Mesothelial cell of epicardium (in vitro differentiated cells): ENCODE results near the gene SERTM1. TPM values are rescaled to one million over a fixed set of nuclear protein-coding genes. Genes with fewer than 3 reads are reported as not detected.

Source experiments
- DNase-seq, 2 experiments: peaks; one replicate each; pipeline ENCODE4 v3.0.0; 2021; ENCODE audit warnings: low spot score in 2 of 2; ENCODE audit not compliant: unreplicated experiment in 2 of 2
- H3K27ac Mint-ChIP-seq: 2 replicates; pipeline ENCODE4 v1.8.0; 2021; ENCODE audit warnings: mixed read lengths
- H3K27me3 Mint-ChIP-seq: 2 replicates; pipeline ENCODE4 v1.8.0; 2021; ENCODE audit warnings: low read depth, mixed read lengths
- H3K36me3 Mint-ChIP-seq: 2 replicates; pipeline ENCODE4 v1.8.0; 2021; ENCODE audit warnings: mixed read lengths
- H3K4me1 Mint-ChIP-seq: 2 replicates; pipeline ENCODE4 v1.8.0; 2021; ENCODE audit warnings: mixed read lengths
- H3K4me3 Mint-ChIP-seq: 2 replicates; pipeline ENCODE4 v1.8.0; 2021; ENCODE audit warnings: mild to moderate bottlenecking, moderate library complexity, mixed read lengths
- H3K9me3 Mint-ChIP-seq: 2 replicates; pipeline ENCODE4 v1.8.0; 2021; ENCODE audit warnings: mixed read lengths
- total RNA-seq: library from RNA; stranded (reverse); gene quantifications from 3 replicates; pipeline ENCODE4 v1.2.1, GENCODE V29; 2021
- TF ChIP-seq, protein P1 (sequence below): fragments of 200-600 bp; sonication (generic); IDR thresholded peaks from one replicate; pipeline ENCODE4 v1.5.0; 2021; ENCODE audit warnings: antibody characterized with exemption; ENCODE audit not compliant: unreplicated experiment

SERTM1 gene
- total RNA-seq, 1 donor from 2014 or later: 2.6 TPM

DNA sequence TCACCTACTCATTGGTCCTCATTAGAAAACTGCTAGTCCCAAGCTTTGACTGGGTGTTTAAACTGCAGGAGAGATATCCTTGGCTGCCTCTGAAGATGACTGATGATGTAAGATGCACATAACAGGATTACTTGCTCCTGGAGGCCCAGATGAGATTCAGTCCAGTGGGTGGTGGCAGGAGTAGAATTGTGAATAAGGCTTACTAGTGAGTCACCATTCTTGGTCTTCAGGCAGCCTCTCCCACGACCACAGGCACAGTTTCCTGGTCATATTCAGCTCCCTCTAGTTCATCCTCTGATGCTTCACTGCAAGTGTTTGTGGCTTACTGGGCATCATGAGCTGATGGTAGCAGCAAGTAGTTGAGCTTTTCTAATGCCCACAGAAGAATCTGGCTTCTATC lies 12.1 kb downstream of the SERTM1 start:
- no peaks in the 10 kb centered on the region for H3K36me3 Mint-ChIP-seq
- TF ChIP-seq, protein P1, sequence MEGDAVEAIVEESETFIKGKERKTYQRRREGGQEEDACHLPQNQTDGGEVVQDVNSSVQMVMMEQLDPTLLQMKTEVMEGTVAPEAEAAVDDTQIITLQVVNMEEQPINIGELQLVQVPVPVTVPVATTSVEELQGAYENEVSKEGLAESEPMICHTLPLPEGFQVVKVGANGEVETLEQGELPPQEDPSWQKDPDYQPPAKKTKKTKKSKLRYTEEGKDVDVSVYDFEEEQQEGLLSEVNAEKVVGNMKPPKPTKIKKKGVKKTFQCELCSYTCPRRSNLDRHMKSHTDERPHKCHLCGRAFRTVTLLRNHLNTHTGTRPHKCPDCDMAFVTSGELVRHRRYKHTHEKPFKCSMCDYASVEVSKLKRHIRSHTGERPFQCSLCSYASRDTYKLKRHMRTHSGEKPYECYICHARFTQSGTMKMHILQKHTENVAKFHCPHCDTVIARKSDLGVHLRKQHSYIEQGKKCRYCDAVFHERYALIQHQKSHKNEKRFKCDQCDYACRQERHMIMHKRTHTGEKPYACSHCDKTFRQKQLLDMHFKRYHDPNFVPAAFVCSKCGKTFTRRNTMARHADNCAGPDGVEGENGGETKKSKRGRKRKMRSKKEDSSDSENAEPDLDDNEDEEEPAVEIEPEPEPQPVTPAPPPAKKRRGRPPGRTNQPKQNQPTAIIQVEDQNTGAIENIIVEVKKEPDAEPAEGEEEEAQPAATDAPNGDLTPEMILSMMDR: no peak
- H3K27ac Mint-ChIP-seq: no peak overlapping the region
- H3K9me3 Mint-ChIP-seq: peaks cover 4% of the 10 kb centered on the region
- no peak for DNase-seq
- peaks cover 5% of the 10 kb centered on the region for H3K27me3 Mint-ChIP-seq
- peaks cover 21% of the 10 kb centered on the region for H3K4me1 Mint-ChIP-seq
- H3K4me3 Mint-ChIP-seq: no peak overlapping the region

GRCh38 chr13:36696410-36697010 lies 22.7 kb downstream of the SERTM1 start:
- TF ChIP-seq, protein P1: no peak
- H3K4me1 Mint-ChIP-seq: peaks cover 46% of the 10 kb centered on the region
- no peaks in the 10 kb centered on the region for H3K9me3 Mint-ChIP-seq
- peak overlapping the region; percentile 13 for H3K4me3 Mint-ChIP-seq
- DNase-seq: no peak
- H3K36me3 Mint-ChIP-seq: no peaks in the 10 kb centered on the region
- peaks cover 29% of the 10 kb centered on the region for H3K27me3 Mint-ChIP-seq
- peak overlapping the region; percentile 87 for H3K27ac Mint-ChIP-seq

GRCh38 chr13:36700170-36700569 lies 26.4 kb downstream of the SERTM1 start:
- no peak for DNase-seq
- H3K27me3 Mint-ChIP-seq: peaks cover 4% of the 10 kb centered on the region
- H3K4me3 Mint-ChIP-seq: no peak overlapping the region
- no peaks in the 10 kb centered on the region for H3K9me3 Mint-ChIP-seq
- H3K36me3 Mint-ChIP-seq: no peaks in the 10 kb centered on the region
- H3K27ac Mint-ChIP-seq: no peak overlapping the region
- peaks cover 33% of the 10 kb centered on the region for H3K4me1 Mint-ChIP-seq
- TF ChIP-seq, protein P1: no peak

- Mint-ChIP-seq H3K4me3 (no peak overlapping the region), H3K27ac (no peak overlapping the region), H3K36me3 (no peaks in the 10 kb centered on the region), H3K4me1 (peaks cover 14% of the 10 kb centered on the region), H3K9me3 (no peaks in the 10 kb centered on the region), H3K27me3 (no peaks in the 10 kb centered on the region)
- TF ChIP-seq, protein P1: no peak
- no peak for DNase-seq
Measured at GRCh38 chr13:36706755-36707154, 32.9 kb downstream of the SERTM1 start.

GRCh38 chr13:36709136-36709890 lies 35.5 kb downstream of the SERTM1 start:
- DNase-seq: no peak
- Mint-ChIP-seq H3K4me3 (no peak overlapping the region), H3K9me3 (no peaks in the 10 kb centered on the region), H3K27me3 (no peaks in the 10 kb centered on the region), H3K4me1 (peaks cover 25% of the 10 kb centered on the region), H3K36me3 (no peaks in the 10 kb centered on the region), H3K27ac (no peak overlapping the region)
- TF ChIP-seq, protein P1: no peak
